Measurements from ENCODE around the gene MKNK1.
A peak's percentile ranks its signal among the peaks of the same experiment; 100 is the strongest.

- peak in 1 of 3 experiments; percentile 5 for TF ChIP-seq CTCF (IDR thresholded peaks at IDR 0.05)
- no peak for TF ChIP-seq EP300 (IDR thresholded peaks at IDR 0.05)
- peak; percentile 70 for TF ChIP-seq POLR2A (IDR thresholded peaks at IDR 0.05; ENCODE audit: low read depth)
- peak; percentile 75 to 82 for TF ChIP-seq POLR2AphosphoS5 (IDR thresholded peaks at IDR 0.05)
Observed at GRCh38 chr1:46616277-46617107, 12.4 kb upstream of the MKNK1 start, which contains the start of gene MOB3C.

All from esophagus muscularis mucosa (tissue), 4 donors.